GM18867 (cell line): Measurements from ENCODE around the gene ELOVL5.
"Not testable (repeated sequence)": the region's sequence is repeated elsewhere in the genome, so short reads cannot be mapped to it uniquely, and the experiment has no call there.

ENCODE experiments used
- ATAC-seq: cut with Tn5 transposase; IDR thresholded peaks from one replicate; pipeline ENCODE4 v1.9.1; 2021; ENCODE audit warnings: mild to moderate bottlenecking, moderate library complexity; ENCODE audit not compliant: unreplicated experiment

Gene ELOVL5

GRCh38 chr6:53359843-53360092 lies 11.0 kb upstream of the ELOVL5 start:
- no peak for ATAC-seq

- peak; percentile 97 for ATAC-seq
These were observed 10.5 kb upstream of the ELOVL5 start for GRCh38 chr6:53359095-53359842.

GRCh38 chr6:53358440-53359094 lies 9.8 kb upstream of the ELOVL5 start:
- peak; percentile 5 for ATAC-seq

GRCh38 chr6:53357576-53358360 lies 9.0 kb upstream of the ELOVL5 start:
- no peak for ATAC-seq

GRCh38 chr6:53353624-53354023 lies 4.9 kb upstream of the ELOVL5 start:
- no peak for ATAC-seq

- ATAC-seq: no peak
These were observed 3.6 kb upstream of the ELOVL5 start for GRCh38 chr6:53352360-53352759.

- ATAC-seq: no peak
These were observed 501 bp upstream of the ELOVL5 start for GRCh38 chr6:53349209-53349693.

GRCh38 chr6:53347921-53348370 lies 804 bp downstream of the ELOVL5 start:
- peak; percentile 25 for ATAC-seq

- ATAC-seq: peak; percentile 4
These were observed 1.4 kb downstream of the ELOVL5 start for GRCh38 chr6:53347250-53347920.

- ATAC-seq: not testable (repeated sequence)
These were observed 2.7 kb downstream of the ELOVL5 start for GRCh38 chr6:53346049-53346448.

GRCh38 chr6:53344969-53345368 lies 3.8 kb downstream of the ELOVL5 start:
- no peak for ATAC-seq

- no peak for ATAC-seq
These were observed 5.7 kb downstream of the ELOVL5 start for GRCh38 chr6:53343092-53343491.

GRCh38 chr6:53342217-53342616 lies 6.5 kb downstream of the ELOVL5 start:
- no peak for ATAC-seq

GRCh38 chr6:53340536-53340935 lies 8.2 kb downstream of the ELOVL5 start:
- ATAC-seq: no peak

- no peak for ATAC-seq
These were observed 9.3 kb downstream of the ELOVL5 start for GRCh38 chr6:53339424-53339823.

- no peak for ATAC-seq
These were observed 10.4 kb downstream of the ELOVL5 start for GRCh38 chr6:53338304-53338703.

GRCh38 chr6:53336070-53336469 lies 12.7 kb downstream of the ELOVL5 start:
- no peak for ATAC-seq

- ATAC-seq: peak; percentile 82
These were observed 13.3 kb downstream of the ELOVL5 start for GRCh38 chr6:53335224-53335994.

GRCh38 chr6:53333439-53334408 lies 15.0 kb downstream of the ELOVL5 start:
- ATAC-seq: no peak
